Psoas muscle (tissue), 8 donors: Measurements from ENCODE around the gene CHCHD3. TPM values are rescaled to one million over a fixed set of nuclear protein-coding genes. Genes with fewer than 3 reads are reported as not detected.

Source experiments
- ATAC-seq, 4 donors: fragments of 200-7000 bp; cut with Tn5 transposase; one replicate each; pipeline ENCODE4 v1.9.1; 2020; ENCODE audit warnings: moderate library complexity in 3 of 4, mild to moderate bottlenecking in 2 of 4
- DNase-seq, 2 donors: peaks; one replicate each; pipeline ENCODE4 v3.0.0-alpha.2; 2020
- H3K27ac ChIP-seq: fragments of 200-600 bp; one replicate; pipeline ENCODE4 v1.8.0; 2022
- H3K27me3 ChIP-seq, 3 donors: fragments of 200-600 bp in 1 of 3; one replicate each; pipeline versions ENCODE4 v1.6.1 to v1.8.0; 2013 to 2022; ENCODE audit warnings: low read length in 2 of 3, mild to moderate bottlenecking in 2 of 3, moderate library complexity in 1 of 3; ENCODE audit not compliant: insufficient read depth in 3 of 3
- H3K36me3 ChIP-seq, 2 donors: fragments of 200-600 bp in 1 of 2; one replicate each; pipeline versions ENCODE4 v1.6.1 to v1.8.0; 2013 to 2022; ENCODE audit warnings: low read depth in 1 of 2, mild to moderate bottlenecking in 1 of 2, moderate library complexity in 1 of 2; ENCODE audit not compliant: insufficient read depth in 1 of 2
- H3K4me1 ChIP-seq: fragments of 200-600 bp; one replicate; pipeline ENCODE4 v1.8.0; 2022
- H3K4me3 ChIP-seq: fragments of 200-600 bp; one replicate; pipeline ENCODE4 v1.8.0; 2022; ENCODE audit warnings: mild to moderate bottlenecking
- H3K9me3 ChIP-seq: fragments of 200-600 bp; one replicate; pipeline ENCODE4 v1.8.0; 2022
- CTCF ChIP-seq: fragments of 200-600 bp; IDR thresholded peaks from one replicate; pipeline ENCODE4 v1.8.0; 2022; ENCODE audit warnings: antibody characterized with exemption
- WGBS, 3 donors: extraction: QIAGEN DNeasy Blood & Tissue Kit; methylation state at CpG; one replicate each; pipeline versions ENCODE4 v1.1.6 to v1.1.7; 2013; 5-methylcytosine and 5-hydroxymethylcytosine counted together
- intact Hi-C, 2 donors: fragments of 100-400 bp; cut with DNase I; formaldehyde crosslinking; loops; one replicate each; pipeline versions ENCODE4 v1.11.0 to v1.14.2; 2022
- polyA plus RNA-seq, 3 donors: library from polyadenylated mRNA; stranded (reverse); fragments of 200-250 nt; gene quantifications; one replicate each; pipeline ENCODE4 v1.2.3, GENCODE V29; 2013
- total RNA-seq, 4 donors: library from RNA; stranded (reverse); fragmentation: NEBNext Ultra II Directional in 2 of 4; extraction: Animal tissue kit (Norgen Biotek cat#: 25700) in 2 of 4; gene quantifications; one replicate each; pipeline versions ENCODE4 v1.2.1 to v1.2.4, GENCODE V29; 2021 to 2023
- donor health status: healthy with polysubstance abuse.
- donor health status: DM: no; HTN: no; CAD: no; lungs with moderate emphysema.
- donor health status: Bipolar disorder and iron deficiency.
- donor health status: healthy.
- donor health status: DM: yes; HTN: yes; CAD: no.
- donor health status: DM: no; HTN: no; CAD: no.
- donor health status: DM: no; HTN: no; CAD: no.
- donor health status: DM: yes; HTN: yes; CAD: no.

Gene CHCHD3
- total and polyA plus RNA-seq, 7 donors: 129 to 206 (median 184) TPM

GRCh38 chr7:133052826-133053225 is 29.1 kb downstream of the CHCHD3 start:
- intact Hi-C loops: no loop called here
- WGBS, 3 donors: 40 to 59% (median 43%) methylated on average over 2 of the region's 2 CpGs
- no peak for DNase-seq
- Histone ChIP-seq H3K4me1 (peaks cover 59% of the 10 kb centered on the region), H3K4me3 (peak overlapping the region; percentile 7), H3K9me3 (no peaks in the 10 kb centered on the region), H3K27ac (peak overlapping the region; percentile 76), H3K27me3 (no peaks in the 10 kb centered on the region), H3K36me3 (no peaks in the 10 kb centered on the region)
- no peak for TF ChIP-seq CTCF
- no peak for ATAC-seq

DNA sequence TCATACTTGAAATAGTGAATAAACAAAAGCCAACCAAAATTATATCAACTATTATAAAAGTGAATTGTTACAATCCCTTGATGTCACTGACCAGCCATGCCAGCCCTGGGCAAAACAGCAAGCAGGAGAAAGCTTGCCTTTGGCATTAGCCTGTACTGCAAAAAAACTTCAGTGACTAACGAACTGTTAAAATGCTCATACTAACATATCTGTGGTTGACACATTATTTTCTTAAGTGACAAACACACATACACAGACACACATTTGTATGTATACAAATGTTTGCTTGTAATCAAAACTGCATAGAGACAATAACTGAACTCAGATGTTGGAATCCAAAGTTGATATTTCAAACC is 29.5 kb downstream of the CHCHD3 start:
- intact Hi-C loops: no loop called here
- no peak for TF ChIP-seq CTCF
- H3K27ac ChIP-seq: peak overlapping the region; percentile 76
- no peaks in the 10 kb centered on the region for H3K9me3 ChIP-seq
- 22 to 60% (median 34%) methylated on average over 1 of the region's 1 CpG for WGBS, 3 donors
- ATAC-seq (peak in 1 of 4 donors; percentile 17), DNase-seq (no peak)
- peaks cover 59% of the 10 kb centered on the region for H3K4me1 ChIP-seq
- H3K27me3 ChIP-seq: no peaks in the 10 kb centered on the region
- H3K36me3 ChIP-seq: no peaks in the 10 kb centered on the region
- H3K4me3 ChIP-seq: peak overlapping the region; percentile 7

GRCh38 chr7:133051719-133052400 is 30.0 kb downstream of the CHCHD3 start:
- H3K36me3 ChIP-seq: no peaks in the 10 kb centered on the region
- H3K4me1 ChIP-seq: peaks cover 57% of the 10 kb centered on the region
- TF ChIP-seq CTCF: no peak
- no peaks in the 10 kb centered on the region for H3K9me3 ChIP-seq
- no peaks in the 10 kb centered on the region for H3K27me3 ChIP-seq
- intact Hi-C loops: no loop called here
- WGBS, 3 donors: 68 to 76% (median 69%) methylated on average over 5 of the region's 5 CpGs
- DNase-seq (no peak), ATAC-seq (no peak)
- peak overlapping the region; percentile 7 for H3K4me3 ChIP-seq
- H3K27ac ChIP-seq: peak overlapping the region; percentile 76

DNA sequence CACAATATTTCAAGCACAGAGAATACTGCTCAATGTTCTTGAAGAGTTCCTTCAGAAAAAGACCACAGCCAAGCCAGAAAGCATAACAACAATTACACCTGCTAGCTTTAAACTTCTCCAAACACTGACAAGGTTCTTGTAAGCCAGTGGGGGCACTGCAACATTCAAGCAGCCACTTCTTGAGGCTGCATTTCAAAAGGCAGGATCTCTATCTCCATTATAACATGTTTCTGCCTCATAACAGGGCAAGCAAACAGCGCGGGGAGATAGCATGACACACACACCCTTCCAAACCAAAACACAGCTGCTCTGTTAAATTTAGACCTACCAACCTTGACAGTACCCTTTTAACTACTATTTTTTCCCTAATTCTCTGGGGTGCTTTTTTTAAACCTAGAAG is 30.8 kb downstream of the CHCHD3 start:
- Histone ChIP-seq H3K4me1 (peaks cover 49% of the 10 kb centered on the region), H3K36me3 (no peaks in the 10 kb centered on the region), H3K27ac (peak overlapping the region; percentile 76), H3K27me3 (no peaks in the 10 kb centered on the region), H3K4me3 (peak overlapping the region; percentile 16), H3K9me3 (no peaks in the 10 kb centered on the region)
- 9 to 25% (median 10%) methylated on average over 2 of the region's 2 CpGs for WGBS, 3 donors
- ATAC-seq (peak in 3 of 4 donors; percentile 16 to 46 (median 45)), DNase-seq (no peak)
- TF ChIP-seq CTCF: peak; percentile 22
- intact Hi-C loops: no loop called here
